Colonic mucosa (tissue), 4 donors: ENCODE data around the gene COL20A1. TPM values are rescaled to one million over a fixed set of nuclear protein-coding genes. Genes with fewer than 3 reads are reported as not detected.

ENCODE experiments used
- DNase-seq: peaks from one replicate; pipeline ENCODE4 v3.0.0-alpha.2; 2020
- H3K27ac ChIP-seq: fragments of 200-600 bp; one replicate; pipeline ENCODE4 v1.8.0; 2021
- H3K27me3 ChIP-seq: fragments of 200-600 bp; one replicate; pipeline ENCODE4 v1.8.0; 2021
- H3K36me3 ChIP-seq: fragments of 200-600 bp; one replicate; pipeline ENCODE4 v1.8.0; 2021
- H3K4me1 ChIP-seq: fragments of 200-600 bp; one replicate; pipeline ENCODE4 v1.8.0; 2021; ENCODE audit warnings: mild to moderate bottlenecking
- H3K4me3 ChIP-seq: fragments of 200-600 bp; one replicate; pipeline ENCODE4 v1.8.0; 2021
- H3K9ac ChIP-seq, 2 donors: one replicate each; pipeline ENCODE4 v1.7.0; 2013; ENCODE audit warnings: control low read depth in 2 of 2, low read depth in 2 of 2, low read length in 2 of 2
- H3K9me3 ChIP-seq: fragments of 200-600 bp; one replicate; pipeline ENCODE4 v1.8.0; 2021
- intact Hi-C: fragments of 100-400 bp; cut with DNase I; formaldehyde crosslinking; loops from one replicate; pipeline ENCODE4 v1.14.1; 2022
- total RNA-seq, 2 donors: library from RNA; stranded (reverse); fragmentation: NEBNext Ultra II Directional in 1 of 2; extraction: Animal tissue kit (Norgen Biotek cat#: 25700) in 1 of 2; gene quantifications; one replicate each; pipeline ENCODE4 v1.2.1, GENCODE V29; 2021
- TF ChIP-seq, protein P1 (sequence below): fragments of 200-600 bp; IDR thresholded peaks from one replicate; pipeline ENCODE4 v1.8.0; 2022; ENCODE audit warnings: antibody characterized with exemption, mild to moderate bottlenecking
- donor health status: healthy.
- donor health status: DM: no; HTN: no; CAD: no.
- donor health status: DM: no; HTN: no; CAD: no.

The COL20A1 gene
- total RNA-seq, 2 donors from 2014 or later = not detected

DNA sequence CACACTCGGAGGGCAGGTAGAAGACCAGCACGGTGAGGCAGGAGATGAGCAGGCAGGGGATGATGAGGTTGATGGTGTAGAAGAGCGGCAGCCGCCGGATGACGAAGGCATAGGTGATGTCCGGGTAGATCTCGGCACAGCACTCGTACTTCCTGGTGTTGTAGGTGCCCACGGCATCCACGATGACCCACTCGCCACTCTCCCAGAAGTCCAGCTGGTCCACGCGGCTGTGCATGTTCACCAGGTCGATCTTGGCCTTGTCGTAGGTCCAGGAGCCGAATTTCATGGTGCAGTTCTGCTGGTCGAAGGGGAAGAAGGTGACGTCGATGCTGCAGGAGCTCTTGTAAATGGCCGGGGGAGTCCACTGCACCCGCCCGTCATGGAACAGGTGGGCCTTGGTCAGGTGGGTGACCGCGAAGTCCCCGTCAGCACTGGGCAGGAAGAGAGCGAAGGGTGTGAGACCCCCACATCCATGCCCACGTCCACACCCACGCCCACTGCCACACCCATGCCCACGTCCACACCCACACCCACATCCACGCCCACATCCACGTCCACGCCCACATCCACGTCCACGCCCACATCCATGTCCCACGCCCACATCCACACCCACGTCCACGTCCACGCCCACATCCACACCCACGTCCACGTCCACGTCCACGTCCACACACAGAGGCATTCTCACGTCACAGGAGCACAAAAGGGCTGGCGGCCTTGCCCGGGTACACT is 57.8 kb downstream of the COL20A1 start:
- intact Hi-C loops = no loop called here
- Histone ChIP-seq H3K9me3 (no peaks in the 10 kb centered on the region), H3K27ac (no peak overlapping the region), H3K4me1 (no peaks in the 10 kb centered on the region), H3K36me3 (no peaks in the 10 kb centered on the region), H3K27me3 (no peaks in the 10 kb centered on the region), H3K9ac (no peak overlapping the region), H3K4me3 (no peak overlapping the region)
- TF ChIP-seq, protein P1, sequence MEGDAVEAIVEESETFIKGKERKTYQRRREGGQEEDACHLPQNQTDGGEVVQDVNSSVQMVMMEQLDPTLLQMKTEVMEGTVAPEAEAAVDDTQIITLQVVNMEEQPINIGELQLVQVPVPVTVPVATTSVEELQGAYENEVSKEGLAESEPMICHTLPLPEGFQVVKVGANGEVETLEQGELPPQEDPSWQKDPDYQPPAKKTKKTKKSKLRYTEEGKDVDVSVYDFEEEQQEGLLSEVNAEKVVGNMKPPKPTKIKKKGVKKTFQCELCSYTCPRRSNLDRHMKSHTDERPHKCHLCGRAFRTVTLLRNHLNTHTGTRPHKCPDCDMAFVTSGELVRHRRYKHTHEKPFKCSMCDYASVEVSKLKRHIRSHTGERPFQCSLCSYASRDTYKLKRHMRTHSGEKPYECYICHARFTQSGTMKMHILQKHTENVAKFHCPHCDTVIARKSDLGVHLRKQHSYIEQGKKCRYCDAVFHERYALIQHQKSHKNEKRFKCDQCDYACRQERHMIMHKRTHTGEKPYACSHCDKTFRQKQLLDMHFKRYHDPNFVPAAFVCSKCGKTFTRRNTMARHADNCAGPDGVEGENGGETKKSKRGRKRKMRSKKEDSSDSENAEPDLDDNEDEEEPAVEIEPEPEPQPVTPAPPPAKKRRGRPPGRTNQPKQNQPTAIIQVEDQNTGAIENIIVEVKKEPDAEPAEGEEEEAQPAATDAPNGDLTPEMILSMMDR = no peak
- no peak for DNase-seq

DNA sequence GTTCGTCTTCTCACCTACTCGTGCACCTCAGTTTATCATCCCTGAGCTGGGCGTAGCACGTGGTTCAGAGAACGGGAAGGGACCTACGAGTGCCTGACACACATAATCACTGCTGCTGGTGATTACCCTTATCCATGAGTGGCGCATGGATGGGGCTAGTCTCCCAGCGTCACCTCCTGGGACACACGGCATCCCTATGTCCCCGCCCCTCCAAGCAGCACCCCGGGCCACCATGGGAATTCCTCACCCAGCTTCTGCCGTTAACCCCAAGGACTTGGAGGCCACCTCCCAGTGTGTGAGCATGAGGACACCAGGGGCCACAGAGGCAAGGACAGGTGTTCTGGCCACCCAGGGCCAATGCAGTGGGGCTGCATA is 58.3 kb downstream of the COL20A1 start:
- no peak overlapping the region for H3K9ac ChIP-seq
- H3K4me3 ChIP-seq = no peak overlapping the region
- H3K27me3 ChIP-seq = no peaks in the 10 kb centered on the region
- no peaks in the 10 kb centered on the region for H3K36me3 ChIP-seq
- intact Hi-C loops = no loop called here
- H3K4me1 ChIP-seq = no peaks in the 10 kb centered on the region
- no peak overlapping the region for H3K27ac ChIP-seq
- no peak for DNase-seq
- TF ChIP-seq, protein P1 = no peak
- no peaks in the 10 kb centered on the region for H3K9me3 ChIP-seq

DNA sequence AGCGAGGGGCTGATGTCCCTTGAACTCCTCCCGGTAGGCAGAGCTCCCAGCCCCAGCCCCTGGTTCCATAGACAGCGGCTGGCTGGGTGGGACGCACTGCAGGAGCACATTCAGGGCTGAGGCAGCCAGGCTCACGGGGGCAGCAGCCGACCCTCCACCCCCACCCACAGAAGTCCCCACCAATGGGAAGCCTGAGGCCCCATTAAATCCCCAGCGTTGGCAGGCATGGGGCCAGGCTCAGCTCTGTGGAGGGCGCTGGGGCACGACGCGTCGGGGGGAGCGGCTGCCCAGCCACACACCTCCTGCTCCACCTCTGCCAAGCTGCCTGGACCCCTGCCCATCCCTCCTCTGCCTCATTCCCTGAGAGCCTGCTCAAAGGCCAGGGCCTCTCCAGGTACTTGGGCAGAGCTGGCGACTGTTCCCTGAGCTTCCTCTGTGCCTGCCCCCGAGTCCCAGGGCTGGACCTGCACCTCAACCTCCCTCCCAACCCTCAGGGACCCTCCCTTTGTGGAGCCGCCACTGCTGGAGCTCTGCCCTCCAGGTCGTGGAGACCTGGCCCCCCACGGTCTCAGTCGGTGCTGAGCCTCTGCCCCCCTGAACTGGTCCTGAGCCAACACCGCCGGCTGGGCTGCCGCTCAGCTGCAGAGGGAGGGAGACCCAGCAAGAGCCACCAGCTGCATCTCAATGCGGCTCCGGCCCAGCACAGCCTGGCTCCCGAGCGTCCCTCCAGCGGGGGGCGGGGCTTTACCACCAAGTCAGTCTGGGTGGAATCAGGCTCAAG is 59.0 kb downstream of the COL20A1 start:
- Histone ChIP-seq H3K9ac (no peak overlapping the region), H3K27me3 (no peaks in the 10 kb centered on the region), H3K27ac (no peak overlapping the region), H3K9me3 (no peaks in the 10 kb centered on the region), H3K4me3 (no peak overlapping the region), H3K4me1 (no peaks in the 10 kb centered on the region), H3K36me3 (no peaks in the 10 kb centered on the region)
- intact Hi-C loops = no loop called here
- DNase-seq = no peak
- TF ChIP-seq, protein P1 = no peak

DNA sequence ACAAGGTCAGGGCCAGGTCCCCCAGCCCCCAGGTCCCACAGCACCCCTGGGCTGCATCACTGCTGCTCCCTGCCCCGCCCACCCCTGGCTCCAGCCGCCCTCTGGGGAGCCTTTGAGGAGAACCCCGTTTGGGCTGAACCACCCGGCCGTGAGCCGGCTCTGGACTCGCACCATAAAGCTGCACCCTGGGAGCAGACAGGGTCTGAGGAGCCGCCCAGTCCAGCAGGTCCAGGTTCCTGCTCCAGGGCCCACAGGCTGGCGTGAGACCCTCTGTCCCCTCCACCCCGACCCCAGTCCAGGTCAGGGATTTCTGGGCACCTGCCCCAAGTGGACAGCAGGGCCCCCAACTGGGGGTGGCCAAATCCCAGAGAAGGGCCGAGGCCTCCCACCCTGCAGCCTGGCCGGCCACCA is 59.8 kb downstream of the COL20A1 start:
- intact Hi-C loops = no loop called here
- H3K4me1 ChIP-seq = no peaks in the 10 kb centered on the region
- no peak overlapping the region for H3K4me3 ChIP-seq
- DNase-seq = no peak
- H3K27me3 ChIP-seq = no peaks in the 10 kb centered on the region
- no peaks in the 10 kb centered on the region for H3K9me3 ChIP-seq
- no peak overlapping the region for H3K27ac ChIP-seq
- TF ChIP-seq, protein P1 = no peak
- H3K9ac ChIP-seq = no peak overlapping the region
- no peaks in the 10 kb centered on the region for H3K36me3 ChIP-seq

DNA sequence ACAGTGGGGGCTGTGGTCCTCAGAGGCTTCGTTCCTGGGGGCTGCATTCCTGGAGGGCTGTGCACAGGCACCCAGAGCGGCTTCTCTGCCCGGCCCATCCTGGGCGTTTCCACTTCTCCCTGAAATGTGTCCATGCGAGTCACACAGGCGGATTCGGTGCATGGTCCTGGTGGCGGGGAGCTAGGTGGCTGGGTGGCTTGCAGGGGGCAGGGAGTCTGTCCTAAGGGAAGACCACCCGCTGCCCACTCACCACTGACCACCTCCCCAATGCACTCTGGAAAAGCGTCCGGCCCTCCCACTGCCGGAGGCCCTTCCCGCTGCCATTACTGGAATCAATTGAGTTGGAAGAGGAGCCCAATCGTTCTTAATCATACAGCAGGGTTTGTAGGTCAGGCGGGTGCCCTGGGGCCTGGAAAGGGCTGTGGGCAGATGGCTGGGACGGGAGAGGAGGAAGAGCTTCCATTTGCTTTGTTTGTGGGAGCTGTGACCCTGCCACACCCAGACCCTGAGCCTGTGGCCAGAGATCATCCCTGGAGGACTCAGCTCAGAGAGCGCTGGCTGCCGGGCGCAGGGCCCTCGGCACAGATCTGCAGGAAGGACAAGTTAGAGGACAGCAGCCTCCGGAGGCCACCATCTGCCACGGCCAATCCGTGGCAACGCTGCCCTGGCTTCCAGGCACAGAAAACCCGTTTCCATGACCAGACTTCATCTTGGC is 61.8 kb downstream of the COL20A1 start:
- no peak for DNase-seq
- H3K9me3 ChIP-seq = no peaks in the 10 kb centered on the region
- H3K36me3 ChIP-seq = no peaks in the 10 kb centered on the region
- TF ChIP-seq, protein P1 = no peak
- H3K4me3 ChIP-seq = no peak overlapping the region
- H3K9ac ChIP-seq = no peak overlapping the region
- no peaks in the 10 kb centered on the region for H3K4me1 ChIP-seq
- intact Hi-C loops = no loop called here
- H3K27ac ChIP-seq = no peak overlapping the region
- no peaks in the 10 kb centered on the region for H3K27me3 ChIP-seq
